ENCODE measurements around the gene OTOR.
A peak's percentile ranks its signal among the peaks of the same experiment; 100 is the strongest.

The OTOR gene

DNA sequence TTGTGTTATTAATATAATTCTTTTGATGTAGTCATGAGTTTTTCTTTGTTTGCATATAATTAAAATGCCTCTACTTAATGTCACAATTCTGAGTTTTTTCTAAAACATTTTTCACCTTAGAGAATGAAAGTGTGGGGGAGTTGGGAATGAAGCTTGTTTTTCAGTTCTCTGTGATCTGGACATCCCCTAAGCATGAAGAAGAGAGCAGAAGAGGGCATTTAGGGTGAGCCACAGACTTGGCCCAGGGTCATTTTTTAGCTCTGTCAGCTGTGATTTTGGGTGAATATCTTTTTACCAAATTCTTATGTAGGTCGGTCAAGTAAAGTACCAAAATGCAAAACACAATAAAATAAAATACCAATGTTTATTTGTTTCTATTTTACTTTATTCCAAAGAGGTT, 3.9 kb downstream of the OTOR start:
- DNase-seq = no peak

DNA sequence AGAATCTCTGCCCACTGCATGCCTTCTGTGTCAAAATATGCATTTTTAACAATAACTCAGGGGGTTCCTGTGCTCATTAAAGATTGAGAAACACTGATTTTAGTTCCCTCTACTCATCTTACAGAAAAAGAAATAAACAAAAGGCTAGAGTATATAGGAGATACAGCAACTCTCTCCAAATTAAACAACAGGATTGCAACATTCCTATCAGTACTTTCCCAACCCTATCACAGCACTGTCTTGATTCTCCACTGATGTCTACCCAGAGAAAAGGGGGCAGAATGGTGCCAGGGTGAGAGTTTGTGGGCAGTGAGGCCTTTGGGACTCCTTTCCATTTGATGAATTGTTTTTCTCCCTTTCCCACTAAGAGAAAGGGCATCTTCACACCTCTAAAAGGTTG, 4.7 kb downstream of the OTOR start:
- no peak for DNase-seq

DNA sequence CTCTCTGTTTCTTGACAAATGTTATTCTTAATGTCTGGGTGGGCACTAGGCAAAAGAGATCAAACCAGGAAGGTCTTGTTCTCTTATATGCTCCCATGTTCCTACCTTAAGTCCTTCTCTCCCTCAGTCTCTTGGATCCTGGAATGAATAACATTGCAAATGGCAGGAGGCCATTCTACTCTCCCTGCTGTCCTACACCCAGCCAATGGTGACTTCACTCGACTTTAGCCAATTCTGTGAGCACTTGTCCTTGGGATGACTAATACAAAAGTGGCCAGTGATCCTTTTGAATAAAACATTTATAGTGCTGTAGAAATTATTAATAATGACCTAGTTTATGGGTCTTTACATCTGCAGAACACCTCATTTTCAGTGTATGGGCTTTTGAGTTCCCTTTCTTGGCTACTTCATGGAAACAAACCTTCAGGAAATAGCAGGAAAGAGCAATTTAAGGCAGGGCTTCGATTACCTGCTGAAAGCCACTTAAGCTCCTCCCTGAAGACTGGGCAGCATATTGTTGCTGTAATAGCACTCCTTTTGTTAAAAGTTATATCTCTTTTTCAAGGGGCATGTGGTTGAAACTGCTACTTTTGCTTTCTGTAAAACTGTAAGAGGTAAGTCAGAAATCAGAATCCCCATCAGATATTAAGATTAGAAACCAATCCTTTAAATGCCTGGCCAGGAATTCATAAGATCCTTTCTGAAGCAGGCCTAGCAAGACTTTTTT, 10.5 kb downstream of the OTOR start:
- DNase-seq = no peak

DNA sequence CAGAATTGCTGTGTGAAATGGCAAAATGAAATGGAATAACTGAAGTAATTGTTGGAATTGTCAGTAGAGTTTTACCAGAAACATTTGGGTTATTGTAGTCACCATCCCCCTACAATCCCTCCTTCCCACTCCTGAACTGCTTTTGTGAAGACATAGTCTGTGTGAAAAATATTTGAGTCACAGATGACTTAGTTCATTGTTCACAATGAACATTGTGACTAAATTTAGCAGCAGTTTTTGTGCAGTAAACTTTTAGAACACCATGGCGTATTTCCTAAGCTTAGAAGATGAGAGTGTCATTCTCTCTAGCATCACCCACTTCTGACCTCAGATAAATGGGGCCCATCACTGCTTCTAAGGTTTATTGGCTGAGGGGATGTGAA, 11.0 kb downstream of the OTOR start:
- DNase-seq = no peak

GRCh38 chr20:16760431-16761304, 12.5 kb downstream of the OTOR start:
- DNase-seq = no peak

GRCh38 chr20:16761305-16761829, 13.2 kb downstream of the OTOR start:
- peak; percentile 18 for DNase-seq

DNA sequence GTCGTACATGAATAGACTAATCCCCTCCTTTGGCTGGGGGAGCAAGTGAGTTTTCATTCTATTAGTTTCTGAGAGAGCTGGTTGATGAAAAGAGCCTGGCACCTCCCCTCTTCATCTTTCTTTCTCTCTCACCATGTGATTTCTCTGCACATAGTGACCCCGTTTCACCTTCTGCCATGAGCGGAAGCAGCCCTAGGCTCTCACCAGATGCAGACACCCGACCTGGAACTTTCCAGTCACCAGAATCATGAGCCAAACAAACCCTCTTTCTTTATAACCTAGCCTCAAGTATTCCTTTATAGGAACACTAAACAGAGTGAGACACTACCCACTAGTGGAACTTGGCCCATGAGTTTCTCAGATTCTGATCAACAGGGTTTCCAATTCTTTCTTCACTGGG, 16.4 kb downstream of the OTOR start:
- no peak for DNase-seq

DNA sequence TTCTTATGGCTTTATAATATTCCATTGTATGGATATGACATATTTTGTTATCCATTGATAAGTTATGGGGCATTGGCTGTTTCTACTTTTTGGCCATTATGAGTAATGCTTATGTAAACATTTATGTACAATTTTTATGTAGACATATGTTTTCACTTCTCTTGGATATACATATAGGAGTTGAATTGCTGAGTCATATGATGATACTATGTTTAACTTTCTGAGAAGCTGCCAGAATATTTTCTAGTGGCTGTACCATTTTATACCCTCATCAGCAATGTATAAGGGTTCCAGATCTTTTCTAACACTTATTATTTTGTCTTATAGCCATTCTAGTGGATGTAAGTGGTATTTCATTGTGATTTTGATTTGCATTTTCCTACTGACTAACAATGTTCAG, 23.1 kb downstream of the OTOR start:
- DNase-seq = no peak

GRCh38 chr20:16775961-16776360, 27.8 kb downstream of the OTOR start:
- no peak for DNase-seq

- DNase-seq = no peak
These were observed 29.0 kb downstream of the OTOR start for GRCh38 chr20:16777126-16777525.

GRCh38 chr20:16778159-16778558, 30.0 kb downstream of the OTOR start:
- DNase-seq = no peak

DNA sequence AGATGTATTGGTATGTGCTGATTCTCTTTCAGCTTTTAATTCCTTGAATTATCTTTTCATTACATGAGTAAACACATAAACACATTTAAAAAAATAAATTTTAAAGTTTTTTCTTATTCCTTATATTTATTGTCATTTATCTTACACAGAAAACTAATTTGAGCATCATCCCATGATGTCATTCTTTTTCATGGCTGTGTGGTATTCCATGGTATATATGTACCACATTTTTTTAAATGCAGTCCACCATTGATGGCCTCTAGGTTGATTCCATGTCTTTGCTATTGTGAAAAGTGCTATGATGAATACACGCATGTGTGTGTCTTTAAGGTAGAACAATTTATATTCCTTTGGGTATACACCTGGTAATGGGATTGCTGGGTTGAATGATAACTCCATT, 33.3 kb downstream of the OTOR start:
- DNase-seq = no peak

DNA sequence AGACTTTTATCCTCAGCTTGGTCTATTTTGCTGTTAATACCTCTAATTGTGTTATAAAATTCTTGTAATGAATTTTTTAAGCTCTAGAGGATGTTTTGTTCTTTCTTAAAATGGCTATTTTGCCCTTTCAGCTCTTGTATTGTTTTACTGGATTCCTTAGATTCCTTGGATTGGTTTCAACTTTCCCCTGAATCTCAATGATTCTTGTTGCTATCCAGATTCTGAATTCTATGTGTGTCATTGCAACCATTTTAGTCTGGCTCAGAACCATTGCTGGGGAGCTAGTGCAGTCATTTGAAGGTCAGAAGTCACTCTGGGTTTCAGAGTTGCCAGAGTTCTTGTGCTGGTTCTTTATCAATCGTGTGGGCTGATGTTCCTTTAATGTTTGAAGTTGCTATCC, 37.1 kb downstream of the OTOR start:
- no peak for DNase-seq
